Measurements from ENCODE around the gene AFF2.

AFF2 gene

DNA sequence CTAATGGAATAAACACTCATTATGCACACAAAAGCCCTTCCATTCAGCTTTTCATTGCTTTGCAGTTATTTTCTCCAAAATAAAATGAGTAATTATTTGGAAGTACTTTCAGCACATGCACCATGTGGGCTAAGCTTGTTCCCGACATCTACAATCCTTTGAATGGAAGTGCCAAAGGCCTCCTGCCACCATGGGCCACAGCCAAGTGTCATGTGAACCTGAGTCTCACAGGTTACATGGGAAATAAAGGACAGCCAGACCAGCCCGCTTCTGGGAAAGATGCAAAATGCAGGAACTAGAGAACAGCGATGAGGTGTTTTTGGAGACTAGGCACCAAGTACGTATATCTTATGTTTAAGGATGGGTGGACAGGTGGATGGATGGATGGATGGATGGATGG is 181.8 kb downstream of the AFF2 start:
- no peak for TF ChIP-seq ZNF274 (IDR thresholded peaks at IDR 0.05; ENCODE audit: low read depth, low read length)
- TF ChIP-seq YY1 (IDR thresholded peaks at IDR 0.05; ENCODE audit: insufficient read depth, insufficient read length): no peak
- TF ChIP-seq SUZ12 (IDR thresholded peaks at IDR 0.05; ENCODE audit: extremely low read depth, insufficient read depth, insufficient read length): no peak

DNA sequence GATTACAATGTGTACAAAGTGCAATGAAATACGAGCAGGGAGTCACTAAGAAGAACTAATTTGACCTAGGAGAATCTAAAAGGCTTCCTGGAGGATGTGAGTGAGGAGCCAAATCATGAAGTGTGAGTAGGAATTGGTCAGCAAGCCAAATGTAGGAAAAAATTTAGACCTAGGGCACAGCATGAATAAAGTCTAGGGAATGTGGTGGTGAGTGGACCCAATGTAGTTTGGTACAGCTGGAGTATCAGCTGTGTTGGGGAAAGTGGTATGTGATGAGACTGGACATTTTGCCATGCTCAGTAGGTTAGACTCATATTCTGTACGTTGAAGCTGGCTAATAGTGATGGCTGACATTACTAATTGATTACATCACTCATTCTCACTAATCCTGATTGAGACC is 191.0 kb downstream of the AFF2 start:
- Histone ChIP-seq H3K9me3 (ENCODE audit: insufficient read depth, low read length) (no peaks in the 10 kb centered on the region), H3K27me3 (ENCODE audit: insufficient read depth, insufficient read length) (no peaks in the 10 kb centered on the region), H3K4me1 (ENCODE audit: insufficient read depth, insufficient read length) (no peaks in the 10 kb centered on the region), H3K36me3 (ENCODE audit: insufficient read depth, insufficient read length, low read length) (no peaks in the 10 kb centered on the region), H3K4me3 (ENCODE audit: insufficient read length, low read depth) (no peak overlapping the region), H3K9ac (ENCODE audit: insufficient read length, low read depth) (no peak overlapping the region)
- no peak for TF ChIP-seq ZNF274 (IDR thresholded peaks at IDR 0.05; ENCODE audit: low read depth, low read length)
- TF ChIP-seq YY1 (IDR thresholded peaks at IDR 0.05; ENCODE audit: insufficient read depth, insufficient read length): no peak
- no peak for TF ChIP-seq SUZ12 (IDR thresholded peaks at IDR 0.05; ENCODE audit: extremely low read depth, insufficient read depth, insufficient read length)
- DNase-seq (ENCODE audit: low read depth, low spot score): no peak

More for the DNA sequence above, 181.8 kb downstream of the AFF2 start:
- H3K9me3 ChIP-seq (ENCODE audit: insufficient read depth, low read length): no peaks in the 10 kb centered on the region
- no peak for DNase-seq (ENCODE audit: low read depth, low spot score)
- no peaks in the 10 kb centered on the region for H3K36me3 ChIP-seq (ENCODE audit: insufficient read depth, insufficient read length, low read length)
- no peak overlapping the region for H3K9ac ChIP-seq (ENCODE audit: insufficient read length, low read depth)
- H3K4me1 ChIP-seq (ENCODE audit: insufficient read depth, insufficient read length): no peaks in the 10 kb centered on the region
- no peak overlapping the region for H3K4me3 ChIP-seq (ENCODE audit: insufficient read length, low read depth)
- no peaks in the 10 kb centered on the region for H3K27me3 ChIP-seq (ENCODE audit: insufficient read depth, insufficient read length)

DNA sequence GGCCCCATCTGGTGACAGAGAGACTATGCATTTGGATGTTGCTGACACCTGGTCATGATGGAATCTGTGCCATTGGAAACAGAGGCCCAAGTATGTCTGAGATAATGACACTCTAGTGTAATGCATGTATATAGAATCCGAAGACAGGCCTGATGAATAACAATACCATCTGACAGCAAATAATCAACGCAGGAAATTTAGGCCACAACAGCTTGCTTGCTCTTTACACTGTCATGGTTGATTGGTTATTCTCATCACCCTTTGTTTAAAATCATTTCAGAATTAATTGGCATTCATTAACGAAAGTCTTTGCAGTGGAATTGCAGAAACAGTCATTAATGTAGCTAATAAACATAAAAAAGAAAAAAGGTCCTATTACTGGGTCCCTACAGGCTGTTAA is 194.8 kb downstream of the AFF2 start:
- Histone ChIP-seq H3K27me3 (ENCODE audit: insufficient read depth, insufficient read length) (no peaks in the 10 kb centered on the region), H3K9ac (ENCODE audit: insufficient read length, low read depth) (no peak overlapping the region)

DNA sequence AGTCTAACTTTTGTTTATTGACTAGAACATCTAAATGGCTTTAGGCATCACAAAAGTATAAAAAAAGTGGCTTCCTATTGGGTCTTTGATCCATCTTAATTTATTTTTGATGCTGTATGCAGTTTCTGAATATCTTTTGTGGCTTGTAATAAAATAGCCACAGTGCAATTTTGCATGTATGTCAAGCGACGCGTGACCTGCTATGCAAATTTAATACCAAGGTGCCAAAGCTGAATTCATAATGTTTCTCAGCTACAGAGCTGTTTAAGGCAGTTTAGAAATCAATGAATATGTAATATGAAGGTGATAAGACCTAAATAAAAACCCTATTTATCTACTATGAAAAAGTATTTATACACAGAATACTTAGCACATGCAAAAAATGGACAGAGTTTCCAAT is 197.8 kb downstream of the AFF2 start:
- Histone ChIP-seq H3K36me3 (ENCODE audit: insufficient read depth, insufficient read length, low read length) (no peaks in the 10 kb centered on the region), H3K27me3 (ENCODE audit: insufficient read depth, insufficient read length) (no peaks in the 10 kb centered on the region), H3K4me3 (ENCODE audit: insufficient read length, low read depth) (no peak overlapping the region), H3K9ac (ENCODE audit: insufficient read length, low read depth) (no peak overlapping the region), H3K4me1 (ENCODE audit: insufficient read depth, insufficient read length) (no peaks in the 10 kb centered on the region), H3K9me3 (ENCODE audit: insufficient read depth, low read length) (no peaks in the 10 kb centered on the region)
- DNase-seq (ENCODE audit: low read depth, low spot score): no peak
- TF ChIP-seq SUZ12 (IDR thresholded peaks at IDR 0.05; ENCODE audit: extremely low read depth, insufficient read depth, insufficient read length): no peak
- no peak for TF ChIP-seq YY1 (IDR thresholded peaks at IDR 0.05; ENCODE audit: insufficient read depth, insufficient read length)
- TF ChIP-seq ZNF274 (IDR thresholded peaks at IDR 0.05; ENCODE audit: low read depth, low read length): no peak

More for the DNA sequence above, 194.8 kb downstream of the AFF2 start:
- Histone ChIP-seq H3K4me3 (ENCODE audit: insufficient read length, low read depth) (no peak overlapping the region), H3K9me3 (ENCODE audit: insufficient read depth, low read length) (no peaks in the 10 kb centered on the region), H3K4me1 (ENCODE audit: insufficient read depth, insufficient read length) (no peaks in the 10 kb centered on the region), H3K36me3 (ENCODE audit: insufficient read depth, insufficient read length, low read length) (no peaks in the 10 kb centered on the region)
- DNase-seq (ENCODE audit: low read depth, low spot score): no peak
- TF ChIP-seq SUZ12 (IDR thresholded peaks at IDR 0.05; ENCODE audit: extremely low read depth, insufficient read depth, insufficient read length): no peak
- no peak for TF ChIP-seq YY1 (IDR thresholded peaks at IDR 0.05; ENCODE audit: insufficient read depth, insufficient read length)
- no peak for TF ChIP-seq ZNF274 (IDR thresholded peaks at IDR 0.05; ENCODE audit: low read depth, low read length)

DNA sequence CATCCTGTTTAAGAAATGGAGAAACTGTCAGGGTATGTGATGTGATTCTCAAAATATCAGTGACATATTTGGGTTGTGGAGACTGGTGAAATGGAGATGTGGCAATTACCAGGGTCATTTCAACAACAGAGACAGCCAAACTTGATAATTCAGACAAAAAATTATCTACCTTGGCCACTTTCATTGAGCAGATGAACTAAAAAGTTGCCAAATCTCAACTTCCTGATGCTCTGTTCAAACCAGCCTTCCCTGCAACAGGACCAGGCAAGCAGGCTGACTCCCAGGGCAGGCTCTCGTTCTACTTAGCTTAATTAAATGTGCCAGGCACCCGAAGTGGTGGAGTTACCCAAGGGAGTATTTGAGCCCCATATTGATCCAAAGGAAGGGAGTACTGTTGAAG is 199.6 kb downstream of the AFF2 start:
- Histone ChIP-seq H3K9ac (ENCODE audit: insufficient read length, low read depth) (no peak overlapping the region), H3K4me3 (ENCODE audit: insufficient read length, low read depth) (no peak overlapping the region), H3K4me1 (ENCODE audit: insufficient read depth, insufficient read length) (no peaks in the 10 kb centered on the region), H3K27me3 (ENCODE audit: insufficient read depth, insufficient read length) (no peaks in the 10 kb centered on the region), H3K9me3 (ENCODE audit: insufficient read depth, low read length) (no peaks in the 10 kb centered on the region), H3K36me3 (ENCODE audit: insufficient read depth, insufficient read length, low read length) (no peaks in the 10 kb centered on the region)
- TF ChIP-seq YY1 (IDR thresholded peaks at IDR 0.05; ENCODE audit: insufficient read depth, insufficient read length): no peak
- TF ChIP-seq SUZ12 (IDR thresholded peaks at IDR 0.05; ENCODE audit: extremely low read depth, insufficient read depth, insufficient read length): no peak
- no peak for TF ChIP-seq ZNF274 (IDR thresholded peaks at IDR 0.05; ENCODE audit: low read depth, low read length)
- no peak for DNase-seq (ENCODE audit: low read depth, low spot score)

DNA sequence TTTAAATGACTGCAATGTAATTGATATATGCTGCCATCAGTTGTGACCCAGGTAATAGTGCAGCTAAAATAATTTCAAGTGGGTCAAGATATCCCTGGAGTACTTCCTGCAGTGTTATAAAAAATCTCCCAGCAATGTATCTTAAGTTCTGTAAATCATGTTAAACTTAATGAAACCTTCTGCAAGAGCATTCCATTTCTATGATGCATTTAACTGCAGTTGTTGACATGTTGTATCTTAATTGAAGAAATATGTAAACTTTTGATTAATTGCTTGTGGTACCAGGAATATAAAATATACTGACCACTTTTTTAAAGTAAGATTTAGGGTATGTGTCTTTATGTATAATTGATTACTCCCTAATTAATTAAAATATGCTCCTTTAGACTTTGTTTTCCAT is 213.6 kb downstream of the AFF2 start:
- DNase-seq (ENCODE audit: low read depth, low spot score): no peak
- no peaks in the 10 kb centered on the region for H3K27me3 ChIP-seq (ENCODE audit: insufficient read depth, insufficient read length)
- TF ChIP-seq YY1 (IDR thresholded peaks at IDR 0.05; ENCODE audit: insufficient read depth, insufficient read length) (no peak), ZNF274 (IDR thresholded peaks at IDR 0.05; ENCODE audit: low read depth, low read length) (no peak)
- no peaks in the 10 kb centered on the region for H3K4me1 ChIP-seq (ENCODE audit: insufficient read depth, insufficient read length)
- no peaks in the 10 kb centered on the region for H3K36me3 ChIP-seq (ENCODE audit: insufficient read depth, insufficient read length, low read length)
- no peaks in the 10 kb centered on the region for H3K9me3 ChIP-seq (ENCODE audit: insufficient read depth, low read length)
- H3K9ac ChIP-seq (ENCODE audit: insufficient read length, low read depth): no peak overlapping the region
- H3K4me3 ChIP-seq (ENCODE audit: insufficient read length, low read depth): no peak overlapping the region

DNA sequence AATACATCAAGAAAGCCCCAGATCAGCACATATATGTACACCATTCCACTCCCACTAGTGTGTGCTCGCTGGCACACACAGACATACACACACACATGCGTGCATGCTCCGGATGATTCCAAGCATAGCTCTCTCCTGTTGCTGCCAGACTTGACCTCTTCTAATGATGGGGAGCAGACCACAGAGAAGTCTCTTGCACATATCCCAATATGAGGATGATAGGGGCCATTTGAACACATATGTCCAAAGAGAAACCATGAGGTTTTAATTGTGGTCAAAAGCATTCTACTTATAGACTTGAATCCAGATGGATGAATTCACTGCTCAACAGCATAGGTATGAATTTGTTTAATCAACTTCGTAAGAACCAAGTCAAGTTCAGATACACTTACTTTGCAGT is 214.9 kb downstream of the AFF2 start:
- no peak for TF ChIP-seq ZNF274 (IDR thresholded peaks at IDR 0.05; ENCODE audit: low read depth, low read length)
- no peak for TF ChIP-seq SUZ12 (IDR thresholded peaks at IDR 0.05; ENCODE audit: extremely low read depth, insufficient read depth, insufficient read length)
- no peak for TF ChIP-seq YY1 (IDR thresholded peaks at IDR 0.05; ENCODE audit: insufficient read depth, insufficient read length)
- DNase-seq (ENCODE audit: low read depth, low spot score): no peak
- Histone ChIP-seq H3K36me3 (ENCODE audit: insufficient read depth, insufficient read length, low read length) (no peaks in the 10 kb centered on the region), H3K9ac (ENCODE audit: insufficient read length, low read depth) (no peak overlapping the region), H3K9me3 (ENCODE audit: insufficient read depth, low read length) (no peaks in the 10 kb centered on the region), H3K27me3 (ENCODE audit: insufficient read depth, insufficient read length) (no peaks in the 10 kb centered on the region), H3K4me1 (ENCODE audit: insufficient read depth, insufficient read length) (no peaks in the 10 kb centered on the region), H3K4me3 (ENCODE audit: insufficient read length, low read depth) (no peak overlapping the region)

DNA sequence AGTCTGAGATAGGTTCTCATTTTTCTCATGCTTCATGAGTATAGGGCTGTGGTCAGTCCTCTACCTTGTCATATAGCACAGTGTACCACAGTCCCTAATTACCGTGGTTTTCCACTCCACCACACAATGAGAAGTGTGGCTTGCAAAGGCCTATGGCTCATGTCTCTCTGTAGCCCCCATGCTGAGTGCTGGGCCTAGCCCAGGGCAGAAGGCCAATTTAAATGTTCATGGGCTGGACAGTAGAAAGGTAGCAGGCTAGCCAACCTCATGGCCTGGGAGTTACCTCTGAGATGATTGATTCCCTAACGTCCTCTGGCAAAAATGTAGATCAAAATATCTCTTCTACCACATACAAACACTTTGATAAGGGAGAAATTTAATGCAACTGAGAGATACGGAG is 222.5 kb downstream of the AFF2 start:
- no peaks in the 10 kb centered on the region for H3K27me3 ChIP-seq (ENCODE audit: insufficient read depth, insufficient read length)
- H3K36me3 ChIP-seq (ENCODE audit: insufficient read depth, insufficient read length, low read length): no peaks in the 10 kb centered on the region
- H3K9me3 ChIP-seq (ENCODE audit: insufficient read depth, low read length): no peaks in the 10 kb centered on the region
- no peaks in the 10 kb centered on the region for H3K4me1 ChIP-seq (ENCODE audit: insufficient read depth, insufficient read length)
- DNase-seq (ENCODE audit: low read depth, low spot score): no peak
- no peak overlapping the region for H3K9ac ChIP-seq (ENCODE audit: insufficient read length, low read depth)
- TF ChIP-seq SUZ12 (IDR thresholded peaks at IDR 0.05; ENCODE audit: extremely low read depth, insufficient read depth, insufficient read length): no peak
- TF ChIP-seq YY1 (IDR thresholded peaks at IDR 0.05; ENCODE audit: insufficient read depth, insufficient read length): no peak
- TF ChIP-seq ZNF274 (IDR thresholded peaks at IDR 0.05; ENCODE audit: low read depth, low read length): no peak
- no peak overlapping the region for H3K4me3 ChIP-seq (ENCODE audit: insufficient read length, low read depth)

Measured in NT2/D1 (cell line).